HCT116 (cell line): ENCODE data around the gene LIPT2. TPM values are rescaled to one million over a fixed set of nuclear protein-coding genes. Genes with fewer than 3 reads are reported as not detected.

Experiments used
- ATAC-seq: fragments of 200-7000 bp; cut with Tn5 transposase; 2 replicates; pipeline ENCODE4 v1.9.1; 2020; ENCODE audit warnings: mild to moderate bottlenecking, moderate library complexity
- BruUV-seq: library from RNA; stranded (reverse); fragments of 400-500 nt; replicated peaks from 2 replicates; lab custom pipeline; 2021; lab: Mats Ljungman, UMichigan
- CTCF ChIA-PET: fragments of 300-600 bp; sonication (Branson Sonifier 250); formaldehyde crosslinking; loops from one replicate; lab custom pipeline; 2021; ENCODE audit warnings: antibody characterized with exemption; lab: Charles Lee
- POLR2A ChIA-PET: fragments of 300-600, 350-600 bp; sonication (Branson Sonifier 250); formaldehyde crosslinking; loops from one replicate; lab custom pipeline; 2021; ENCODE audit warnings: antibody characterized with exemption; lab: Charles Lee
- RAD21 ChIA-PET, 2 experiments: fragments of 300-600 bp; sonication (Branson Sonifier 250); formaldehyde crosslinking; loops; one replicate each; lab custom pipeline; 2023; ENCODE audit warnings: low total read pairs in 2 of 2; ENCODE audit not compliant: uncharacterized antibody in 2 of 2, unreplicated experiment in 2 of 2, low non-redundant PET in 1 of 2; lab: Charles Lee
- DNase-seq: peaks from one replicate; pipeline ENCODE4 v3.0.0-alpha.2; 2010; ENCODE audit warnings: low read depth, low spot score
- H2AFZ ChIP-seq: fragments of 200-600 bp; shearing (Covaris generic), sonication (generic); 2 replicates; pipeline ENCODE4 v1.6.1; 2017; ENCODE audit warnings: low read depth, mixed run types, mixed read lengths, antibody characterized with exemption, low read length; ENCODE audit not compliant: poor library complexity, severe bottlenecking
- H3K27ac ChIP-seq: 2 replicates; pipeline ENCODE4 v1.5.1; 2012; ENCODE audit warnings: low read depth, low read length
- H3K27me3 ChIP-seq: fragments of 200-600 bp; sonication (generic); 2 replicates; pipeline ENCODE4 v1.6.1; 2016; ENCODE audit warnings: mixed run types, low read length, mixed read lengths; ENCODE audit not compliant: insufficient read depth
- H3K36me3 ChIP-seq, 2 experiments: fragments of 200-500 bp in 1 of 2; fragments of 200-600 bp in 1 of 2; sonication (Bioruptor generic) in 1 of 2; sonication (generic) in 1 of 2; 2 replicates each; pipeline versions ENCODE4 v1.5.1 to v1.6.1; 2014 to 2016; ENCODE audit warnings: low read length in 2 of 2, inconsistent platforms in 1 of 2, mixed read lengths in 1 of 2, mixed run types in 1 of 2; ENCODE audit not compliant: insufficient read depth in 2 of 2, control insufficient read depth in 1 of 2
- H3K4me1 ChIP-seq, 2 experiments: fragments of 200-600 bp in 1 of 2; sonication (generic) in 1 of 2; 2 replicates each; pipeline versions ENCODE4 v1.5.1 to v1.6.1; 2012 to 2017; ENCODE audit warnings: low read length in 2 of 2, inconsistent platforms in 1 of 2, mild to moderate bottlenecking in 1 of 2, mixed read lengths in 1 of 2, mixed run types in 1 of 2, moderate library complexity in 1 of 2; ENCODE audit not compliant: insufficient read depth in 2 of 2, control insufficient read depth in 1 of 2
- H3K4me2 ChIP-seq: fragments of 200-600 bp; sonication (generic); 2 replicates; pipeline ENCODE4 v1.6.1; 2017; ENCODE audit warnings: mixed run types, low read length, mixed read lengths
- H3K4me3 ChIP-seq, 2 experiments: fragments of 200-600 bp in 1 of 2; sonication (generic) in 1 of 2; replicated peaks in 1 of 2; 2 replicates each; pipeline ENCODE4 v1.5.1; 2011 to 2016; ENCODE audit warnings: low read length in 2 of 2, control low read depth in 1 of 2, low read depth in 1 of 2, mild to moderate bottlenecking in 1 of 2, mixed read lengths in 1 of 2, mixed run types in 1 of 2
- H3K79me2 ChIP-seq: fragments of 200-600 bp; sonication (generic); 2 replicates; pipeline ENCODE4 v1.6.1; 2017; ENCODE audit warnings: mild to moderate bottlenecking, mixed run types, low read length, moderate library complexity, mixed read lengths; ENCODE audit not compliant: insufficient read depth
- H3K9ac ChIP-seq: fragments of 200-600 bp; sonication (generic); 2 replicates; pipeline ENCODE4 v1.6.1; 2016; ENCODE audit warnings: low read length, mixed read lengths
- H3K9me2 ChIP-seq: fragments of 200-600 bp; sonication (generic), shearing (Covaris generic); 2 replicates; pipeline ENCODE4 v1.6.1; 2017; ENCODE audit warnings: mixed run types, mild to moderate bottlenecking, moderate library complexity; ENCODE audit not compliant: insufficient read depth
- H3K9me3 ChIP-seq, 2 experiments: fragments of 200-500 bp in 1 of 2; fragments of 200-600 bp in 1 of 2; sonication (Bioruptor generic) in 1 of 2; sonication (generic) in 1 of 2; 2 replicates each; pipeline ENCODE4 v1.6.1; 2014 to 2017; ENCODE audit warnings: low read length in 2 of 2, mixed read lengths in 2 of 2, inconsistent platforms in 1 of 2, low read depth in 1 of 2, mild to moderate bottlenecking in 1 of 2, mixed run types in 1 of 2, moderate library complexity in 1 of 2; ENCODE audit not compliant: control insufficient read depth in 1 of 2, insufficient read depth in 1 of 2
- H4K20me1 ChIP-seq: fragments of 200-600 bp; sonication (generic), shearing (Covaris generic); 2 replicates; pipeline ENCODE4 v1.6.1; 2017; ENCODE audit warnings: mixed run types, mild to moderate bottlenecking, moderate library complexity; ENCODE audit not compliant: insufficient read depth
- ATF3 ChIP-seq: IDR thresholded peaks from 2 replicates; pipeline ENCODE4 v1.6.1; 2012
- CBX3 ChIP-seq: IDR thresholded peaks from 2 replicates; pipeline ENCODE4 v1.6.1; 2012; ENCODE audit warnings: low read depth
- CEBPB ChIP-seq: IDR thresholded peaks from 2 replicates; pipeline ENCODE4 v1.6.1; 2012; ENCODE audit warnings: low read depth
- CTCF ChIP-seq, 3 experiments: fragments of 200-600 bp in 1 of 3; sonication (generic) in 1 of 3; IDR thresholded peaks in 2 of 3; conservative IDR thresholded peaks in 1 of 3; 2 replicates each; pipeline ENCODE4 v1.5.1; 2012 to 2017; ENCODE audit warnings: low read depth in 2 of 3, low read length in 2 of 3, antibody characterized with exemption in 1 of 3, borderline replicate concordance in 1 of 3, control low read depth in 1 of 3, mild to moderate bottlenecking in 1 of 3, mixed read lengths in 1 of 3, mixed run types in 1 of 3, moderate library complexity in 1 of 3; ENCODE audit not compliant: insufficient read depth in 1 of 3
- EZH2 ChIP-seq: fragments of 200-600 bp; sonication (generic); IDR thresholded peaks from 2 replicates; pipeline ENCODE4 v1.6.1; 2017; ENCODE audit warnings: antibody characterized with exemption, mixed run types
- EZH2phosphoT487 ChIP-seq: fragments of 200-600 bp; IDR thresholded peaks from 2 replicates; pipeline ENCODE4 v1.6.1; 2018; ENCODE audit warnings: antibody characterized with exemption, borderline replicate concordance
- FOSL1 ChIP-seq: IDR thresholded peaks from 2 replicates; pipeline ENCODE4 v1.6.1; 2012; ENCODE audit warnings: low read depth
- JUND ChIP-seq: IDR thresholded peaks from 2 replicates; pipeline ENCODE4 v1.6.1; 2012
- POLR2AphosphoS5 ChIP-seq: IDR thresholded peaks from 2 replicates; pipeline ENCODE4 v1.6.1; 2011; ENCODE audit warnings: mild to moderate bottlenecking, low read depth, low read length, moderate library complexity
- SIN3A ChIP-seq: IDR thresholded peaks from 2 replicates; pipeline ENCODE4 v1.6.1; 2012; ENCODE audit warnings: low read depth
- SP1 ChIP-seq: IDR thresholded peaks from 2 replicates; pipeline ENCODE4 v1.6.1; 2012; ENCODE audit warnings: low read depth
- TCF7L2 ChIP-seq: IDR thresholded peaks from 2 replicates; pipeline ENCODE4 v1.7.0; 2011; ENCODE audit warnings: borderline replicate concordance, inconsistent platforms; ENCODE audit not compliant: insufficient read depth, insufficient read length; ENCODE audit errors: extremely low read depth
- YY1 ChIP-seq: IDR thresholded peaks from 2 replicates; pipeline ENCODE4 v1.6.1; 2011; ENCODE audit warnings: low read length, low read depth, moderate library complexity, mild to moderate bottlenecking; ENCODE audit not compliant: insufficient replicate concordance; ENCODE audit errors: extremely low read depth
- ZNF274 ChIP-seq: fragments of 200-500 bp; sonication (Bioruptor generic); IDR thresholded peaks from 2 replicates; pipeline ENCODE4 v1.6.1; 2014; ENCODE audit warnings: mild to moderate bottlenecking, low read depth, low read length, inconsistent platforms
- intact Hi-C: fragments of 100-400 bp; cut with micrococcal nuclease; formaldehyde crosslinking; loops from 2 replicates; pipeline ENCODE4 v1.10.0; 2022
- total RNA-seq: library from RNA; stranded (reverse); gene quantifications from one replicate; pipeline ENCODE4 v1.2.1, GENCODE V29; 2021; ENCODE audit not compliant: unreplicated experiment
- TF ChIP-seq, protein P1 (sequence below): IDR thresholded peaks from 2 replicates; pipeline ENCODE4 v1.6.1; 2012; ENCODE audit warnings: low read depth
- TF ChIP-seq, protein P2 (sequence below): IDR thresholded peaks from 2 replicates; pipeline ENCODE4 v1.6.1; 2012
- TF ChIP-seq, protein P3 (sequence below): IDR thresholded peaks from 2 replicates; pipeline ENCODE4 v1.6.1; 2011; ENCODE audit warnings: mild to moderate bottlenecking, low read length, moderate library complexity; ENCODE audit not compliant: insufficient replicate concordance; ENCODE audit errors: extremely low read depth

Gene LIPT2
- total RNA-seq, 1 experiment from 2014 or later: 3.4 TPM

DNA sequence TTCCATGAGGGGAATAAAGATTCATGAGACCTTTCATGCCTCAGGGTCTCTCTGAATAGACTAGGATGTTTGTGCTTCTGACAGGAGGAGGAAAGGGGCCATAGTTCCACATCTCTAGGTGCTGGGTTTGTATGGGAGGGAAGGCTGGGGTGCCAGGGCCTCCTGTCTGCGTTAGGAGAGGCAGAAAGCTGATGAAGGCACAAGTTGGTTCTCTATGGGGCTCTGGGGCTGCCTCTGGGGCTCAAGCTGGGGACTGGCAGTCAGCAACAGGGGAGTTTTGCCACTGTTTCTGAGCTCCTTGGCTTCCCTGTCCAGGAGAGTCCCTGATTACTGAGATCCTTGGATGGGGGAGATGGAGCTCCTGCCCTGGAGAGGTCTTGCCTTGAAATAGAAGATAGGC, 30.3 kb downstream of the LIPT2 start:
- Histone ChIP-seq H4K20me1 (no peaks in the 10 kb centered on the region), H3K27ac (no peak overlapping the region), H3K9me3 (no peaks in the 10 kb centered on the region), H3K4me3 (no peak overlapping the region), H3K27me3 (no peaks in the 10 kb centered on the region; the same call in 1 of the 2 replicates), H3K79me2 (no peaks in the 10 kb centered on the region), H2AFZ (no peak overlapping the region), H3K9me2 (no peaks in the 10 kb centered on the region), H3K36me3 (no peaks in the 10 kb centered on the region), H3K9ac (no peak overlapping the region), H3K4me1 (peaks cover 2 to 7% of the 10 kb centered on the region in 2 experiments; a peak in 1 of 4 replicates), H3K4me2 (no peak overlapping the region)
- TF ChIP-seq POLR2AphosphoS5 (no peak), CBX3 (no peak), TCF7L2 (no peak), FOSL1 (no peak), ZNF274 (no peak), SP1 (no peak), SIN3A (no peak), EZH2phosphoT487 (no peak), YY1 (no peak), ATF3 (no peak), EZH2 (no peak), CTCF (IDR thresholded peaks at IDR 0.05 in 2 of 3, conservative IDR thresholded peaks at IDR 0.05 in 1 of 3; ENCODE audit: borderline replicate concordance in 1 of 3, insufficient read depth in 1 of 3, low read depth in 2 of 3, low read length in 2 of 3) (no peak), CEBPB (no peak), JUND (no peak)
- TF ChIP-seq, protein P1, sequence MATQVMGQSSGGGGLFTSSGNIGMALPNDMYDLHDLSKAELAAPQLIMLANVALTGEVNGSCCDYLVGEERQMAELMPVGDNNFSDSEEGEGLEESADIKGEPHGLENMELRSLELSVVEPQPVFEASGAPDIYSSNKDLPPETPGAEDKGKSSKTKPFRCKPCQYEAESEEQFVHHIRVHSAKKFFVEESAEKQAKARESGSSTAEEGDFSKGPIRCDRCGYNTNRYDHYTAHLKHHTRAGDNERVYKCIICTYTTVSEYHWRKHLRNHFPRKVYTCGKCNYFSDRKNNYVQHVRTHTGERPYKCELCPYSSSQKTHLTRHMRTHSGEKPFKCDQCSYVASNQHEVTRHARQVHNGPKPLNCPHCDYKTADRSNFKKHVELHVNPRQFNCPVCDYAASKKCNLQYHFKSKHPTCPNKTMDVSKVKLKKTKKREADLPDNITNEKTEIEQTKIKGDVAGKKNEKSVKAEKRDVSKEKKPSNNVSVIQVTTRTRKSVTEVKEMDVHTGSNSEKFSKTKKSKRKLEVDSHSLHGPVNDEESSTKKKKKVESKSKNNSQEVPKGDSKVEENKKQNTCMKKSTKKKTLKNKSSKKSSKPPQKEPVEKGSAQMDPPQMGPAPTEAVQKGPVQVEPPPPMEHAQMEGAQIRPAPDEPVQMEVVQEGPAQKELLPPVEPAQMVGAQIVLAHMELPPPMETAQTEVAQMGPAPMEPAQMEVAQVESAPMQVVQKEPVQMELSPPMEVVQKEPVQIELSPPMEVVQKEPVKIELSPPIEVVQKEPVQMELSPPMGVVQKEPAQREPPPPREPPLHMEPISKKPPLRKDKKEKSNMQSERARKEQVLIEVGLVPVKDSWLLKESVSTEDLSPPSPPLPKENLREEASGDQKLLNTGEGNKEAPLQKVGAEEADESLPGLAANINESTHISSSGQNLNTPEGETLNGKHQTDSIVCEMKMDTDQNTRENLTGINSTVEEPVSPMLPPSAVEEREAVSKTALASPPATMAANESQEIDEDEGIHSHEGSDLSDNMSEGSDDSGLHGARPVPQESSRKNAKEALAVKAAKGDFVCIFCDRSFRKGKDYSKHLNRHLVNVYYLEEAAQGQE: no peak
- TF ChIP-seq, protein P2, sequence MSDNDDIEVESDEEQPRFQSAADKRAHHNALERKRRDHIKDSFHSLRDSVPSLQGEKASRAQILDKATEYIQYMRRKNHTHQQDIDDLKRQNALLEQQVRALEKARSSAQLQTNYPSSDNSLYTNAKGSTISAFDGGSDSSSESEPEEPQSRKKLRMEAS: no peak
- TF ChIP-seq, protein P3, sequence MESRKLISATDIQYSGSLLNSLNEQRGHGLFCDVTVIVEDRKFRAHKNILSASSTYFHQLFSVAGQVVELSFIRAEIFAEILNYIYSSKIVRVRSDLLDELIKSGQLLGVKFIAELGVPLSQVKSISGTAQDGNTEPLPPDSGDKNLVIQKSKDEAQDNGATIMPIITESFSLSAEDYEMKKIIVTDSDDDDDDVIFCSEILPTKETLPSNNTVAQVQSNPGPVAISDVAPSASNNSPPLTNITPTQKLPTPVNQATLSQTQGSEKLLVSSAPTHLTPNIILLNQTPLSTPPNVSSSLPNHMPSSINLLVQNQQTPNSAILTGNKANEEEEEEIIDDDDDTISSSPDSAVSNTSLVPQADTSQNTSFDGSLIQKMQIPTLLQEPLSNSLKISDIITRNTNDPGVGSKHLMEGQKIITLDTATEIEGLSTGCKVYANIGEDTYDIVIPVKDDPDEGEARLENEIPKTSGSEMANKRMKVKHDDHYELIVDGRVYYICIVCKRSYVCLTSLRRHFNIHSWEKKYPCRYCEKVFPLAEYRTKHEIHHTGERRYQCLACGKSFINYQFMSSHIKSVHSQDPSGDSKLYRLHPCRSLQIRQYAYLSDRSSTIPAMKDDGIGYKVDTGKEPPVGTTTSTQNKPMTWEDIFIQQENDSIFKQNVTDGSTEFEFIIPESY: no peak
- intact Hi-C loops: no loop called here
- no peak for ATAC-seq
- ChIA-PET POLR2A (no interaction called here), RAD21 (no interaction called here), CTCF (interaction anchor here (1.5 kb wide), 1 partner anchor 108 kb away, joined by 3 read pairs; no protein-coding TSS in a partner anchor)
- no peak for DNase-seq
- no TSS peak for BruUV-seq
